ENCODE results near the gene LIPT2. TPM values are rescaled to one million over a fixed set of nuclear protein-coding genes. Genes with fewer than 3 reads are reported as not detected.

Gene LIPT2
- total and polyA plus RNA-seq, 4 donors: 2.0 to 6.9 (median 3.4) TPM

DNA sequence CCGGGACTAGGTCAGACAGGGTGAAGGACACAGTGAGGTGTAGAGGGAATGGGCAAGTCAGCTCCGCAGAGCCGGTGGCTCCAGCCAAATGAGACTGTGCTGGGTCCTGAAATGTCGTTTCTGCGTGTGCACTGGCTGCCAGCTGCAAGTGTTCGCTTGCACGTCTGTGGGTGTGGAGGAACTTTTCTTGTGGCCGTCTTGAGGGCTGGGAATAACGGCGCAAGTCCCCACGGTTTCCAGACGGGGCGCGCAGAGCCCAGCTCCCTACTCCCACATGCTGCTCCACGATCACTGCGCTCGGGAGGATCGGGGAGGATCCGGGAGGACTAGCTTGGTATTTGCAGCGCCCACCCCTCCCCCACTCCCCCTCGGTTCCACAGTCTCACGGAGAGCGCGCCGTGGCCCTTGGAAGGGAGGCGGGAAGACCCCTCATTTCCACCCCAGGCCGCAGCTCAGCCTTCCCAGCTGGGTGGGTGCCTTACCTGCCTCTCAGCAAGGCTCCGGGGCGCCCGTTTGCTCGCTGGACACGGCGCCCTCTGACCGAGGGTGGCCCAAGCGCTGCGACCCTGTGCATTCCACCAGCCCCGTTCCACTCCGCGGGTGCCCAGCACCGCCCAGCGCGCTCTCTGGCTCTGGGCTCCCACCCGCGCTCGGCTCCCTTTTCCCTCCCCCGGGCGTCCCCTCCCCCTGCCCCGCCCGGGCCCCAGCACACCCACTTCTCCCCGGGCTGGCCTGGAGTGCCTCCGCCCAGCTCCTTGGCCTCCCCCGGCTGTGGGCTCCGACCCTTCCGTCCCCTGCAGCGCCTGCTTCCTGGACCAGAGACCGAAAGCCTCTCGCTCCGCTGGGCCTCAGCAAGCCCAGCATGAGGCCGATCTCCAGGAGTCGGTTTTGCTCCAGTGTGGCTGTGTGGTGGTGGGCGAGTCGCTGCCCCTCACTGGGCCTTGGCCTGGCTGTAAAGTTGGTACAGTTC is 26.3 kb downstream of the LIPT2 start, which contains the start of gene KCNE3:
KCNE3 (minus strand) TSS at position 634 of the 970 bp plus-strand sequence. CDS start 9,986 bp downstream, outside the sequence.
- H3K27ac ChIP-seq (ENCODE audit: low read depth in 1 of 2, low read length in 1 of 2): peak within 1 kb of the TSS in 1 of 2 donors; percentile 79
- TF ChIP-seq, protein P1, sequence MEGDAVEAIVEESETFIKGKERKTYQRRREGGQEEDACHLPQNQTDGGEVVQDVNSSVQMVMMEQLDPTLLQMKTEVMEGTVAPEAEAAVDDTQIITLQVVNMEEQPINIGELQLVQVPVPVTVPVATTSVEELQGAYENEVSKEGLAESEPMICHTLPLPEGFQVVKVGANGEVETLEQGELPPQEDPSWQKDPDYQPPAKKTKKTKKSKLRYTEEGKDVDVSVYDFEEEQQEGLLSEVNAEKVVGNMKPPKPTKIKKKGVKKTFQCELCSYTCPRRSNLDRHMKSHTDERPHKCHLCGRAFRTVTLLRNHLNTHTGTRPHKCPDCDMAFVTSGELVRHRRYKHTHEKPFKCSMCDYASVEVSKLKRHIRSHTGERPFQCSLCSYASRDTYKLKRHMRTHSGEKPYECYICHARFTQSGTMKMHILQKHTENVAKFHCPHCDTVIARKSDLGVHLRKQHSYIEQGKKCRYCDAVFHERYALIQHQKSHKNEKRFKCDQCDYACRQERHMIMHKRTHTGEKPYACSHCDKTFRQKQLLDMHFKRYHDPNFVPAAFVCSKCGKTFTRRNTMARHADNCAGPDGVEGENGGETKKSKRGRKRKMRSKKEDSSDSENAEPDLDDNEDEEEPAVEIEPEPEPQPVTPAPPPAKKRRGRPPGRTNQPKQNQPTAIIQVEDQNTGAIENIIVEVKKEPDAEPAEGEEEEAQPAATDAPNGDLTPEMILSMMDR (IDR thresholded peaks at IDR 0.05; ENCODE audit: control extremely low read depth, extremely low read depth): no peak
- WGBS, 2 donors: 5 to 7% methylated on average over 58 to 62 of the region's 62 CpGs
- DNase-seq: peak; percentile 65 to 77 (median 65)
- H3K36me3 ChIP-seq (ENCODE audit: control insufficient read depth in 4 of 4, insufficient read depth in 4 of 4, low read length in 4 of 4): no peaks in the 10 kb centered on the region
- peak within 1 kb of the TSS; percentile 42 to 72 for H3K9ac ChIP-seq (ENCODE audit: insufficient read depth in 1 of 2, low read length in 2 of 2)
- no peaks in the 10 kb centered on the region for H3K9me3 ChIP-seq (ENCODE audit: control insufficient read depth in 4 of 4, insufficient read depth in 3 of 4, low read length in 3 of 4)
- peaks cover 0 to 22% (median 10%) of the 10 kb centered on the region in 5 donors for H3K4me1 ChIP-seq (ENCODE audit: control insufficient read depth in 5 of 5, insufficient read depth in 5 of 5, low read length in 5 of 5)
- peak within 1 kb of the TSS; percentile 63 for H3K4me3 ChIP-seq
- ATAC-seq (ENCODE audit: insufficient read depth, low FRiP score): peak; percentile 72
- no peaks in the 10 kb centered on the region for H3K27me3 ChIP-seq (ENCODE audit: control insufficient read depth in 3 of 3, insufficient read depth in 3 of 3, low read length in 2 of 3)

DNA sequence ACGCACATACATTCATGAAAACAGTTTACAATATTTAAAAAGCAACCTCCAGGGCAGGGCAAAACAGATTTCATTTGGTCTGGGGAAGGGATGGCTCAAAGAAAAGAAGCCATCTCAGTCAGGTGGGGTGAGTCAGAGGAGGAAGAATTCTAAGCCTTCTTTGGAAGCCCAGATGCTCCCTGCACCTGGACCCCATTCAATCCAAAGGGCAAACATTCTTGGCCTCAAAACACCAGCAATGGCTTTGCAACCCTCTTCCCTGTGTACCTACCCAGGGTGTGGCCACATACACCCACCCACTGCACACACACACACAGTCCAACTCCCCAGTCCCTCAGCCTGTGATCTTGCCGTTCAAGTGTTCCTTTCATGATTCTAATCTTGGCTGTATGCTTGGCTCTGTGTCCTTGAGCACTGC is 28.2 kb downstream of the LIPT2 start:
- WGBS, 2 donors: 60 to 74% methylated on average over 2 of the region's 2 CpGs
- Histone ChIP-seq H3K9ac (ENCODE audit: insufficient read depth in 1 of 2, low read length in 2 of 2) (no peak overlapping the region), H3K4me1 (ENCODE audit: control insufficient read depth in 5 of 5, insufficient read depth in 5 of 5, low read length in 5 of 5) (peaks cover 0 to 29% (median 11%) of the 10 kb centered on the region in 5 donors)

DNA sequence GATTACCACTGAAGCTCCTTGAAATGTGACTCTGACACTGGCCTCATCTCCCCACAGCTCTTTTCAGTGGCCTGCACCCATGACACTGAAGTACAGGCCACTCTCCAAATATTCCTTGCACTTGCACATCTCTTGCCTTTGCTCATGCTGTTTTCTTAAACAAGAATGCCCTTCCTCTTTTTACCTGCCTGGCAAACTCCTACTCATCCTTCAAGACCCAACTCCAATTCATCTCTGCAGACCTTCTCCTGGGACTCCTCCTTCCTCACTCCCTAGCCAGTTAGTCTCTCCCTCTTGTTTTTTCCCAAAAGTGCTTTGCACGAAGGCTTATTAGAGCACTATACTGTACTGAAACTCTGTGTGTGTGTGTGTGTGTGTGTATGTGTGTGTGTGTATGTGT is 28.8 kb downstream of the LIPT2 start:
- ATAC-seq (ENCODE audit: insufficient read depth, low FRiP score) (no peak), DNase-seq (no peak)
- H3K9ac ChIP-seq (ENCODE audit: insufficient read depth in 1 of 2, low read length in 2 of 2): no peak overlapping the region
- H3K4me1 ChIP-seq (ENCODE audit: control insufficient read depth in 5 of 5, insufficient read depth in 5 of 5, low read length in 5 of 5): peaks cover 0 to 29% (median 11%) of the 10 kb centered on the region in 5 donors
- WGBS, 2 donors: 85 to 86% methylated on average over 1 of the region's 1 CpG
- no peaks in the 10 kb centered on the region for H3K27me3 ChIP-seq (ENCODE audit: control insufficient read depth in 3 of 3, insufficient read depth in 3 of 3, low read length in 2 of 3)
- H3K27ac ChIP-seq (ENCODE audit: low read depth in 1 of 2, low read length in 1 of 2): no peak overlapping the region
- no peak overlapping the region for H3K4me3 ChIP-seq
- H3K9me3 ChIP-seq (ENCODE audit: control insufficient read depth in 4 of 4, insufficient read depth in 3 of 4, low read length in 3 of 4): no peaks in the 10 kb centered on the region
- TF ChIP-seq, protein P1 (IDR thresholded peaks at IDR 0.05; ENCODE audit: control extremely low read depth, extremely low read depth): no peak
- peaks cover 0 to 7% (median 0%) of the 10 kb centered on the region in 4 donors for H3K36me3 ChIP-seq (ENCODE audit: control insufficient read depth in 4 of 4, insufficient read depth in 4 of 4, low read length in 4 of 4)

More for the DNA sequence above, 28.2 kb downstream of the LIPT2 start:
- TF ChIP-seq, protein P1 (IDR thresholded peaks at IDR 0.05; ENCODE audit: control extremely low read depth, extremely low read depth): no peak
- ATAC-seq (ENCODE audit: insufficient read depth, low FRiP score): no peak
- Histone ChIP-seq H3K27ac (ENCODE audit: low read depth in 1 of 2, low read length in 1 of 2) (no peak overlapping the region), H3K9me3 (ENCODE audit: control insufficient read depth in 4 of 4, insufficient read depth in 3 of 4, low read length in 3 of 4) (no peaks in the 10 kb centered on the region), H3K36me3 (ENCODE audit: control insufficient read depth in 4 of 4, insufficient read depth in 4 of 4, low read length in 4 of 4) (peaks cover 0 to 4% (median 0%) of the 10 kb centered on the region in 4 donors), H3K4me3 (no peak overlapping the region), H3K27me3 (ENCODE audit: control insufficient read depth in 3 of 3, insufficient read depth in 3 of 3, low read length in 2 of 3) (no peaks in the 10 kb centered on the region)
- peak in 1 of 3 donors; percentile 20 for DNase-seq
